HG03139 (cell line): Measurements from ENCODE around the gene SLC29A3.
"Not testable (repeated sequence)": the region's sequence is repeated elsewhere in the genome, so short reads cannot be mapped to it uniquely, and the experiment has no call there.

ENCODE experiments used
- ATAC-seq: cut with Tn5 transposase; IDR thresholded peaks from one replicate; pipeline ENCODE4 v1.9.1; 2021; ENCODE audit not compliant: unreplicated experiment

SLC29A3 gene

GRCh38 chr10:71344154-71344925 is 25.3 kb downstream of the SLC29A3 start:
- ATAC-seq, result no peak

GRCh38 chr10:71344993-71345480 is 26.0 kb downstream of the SLC29A3 start:
- no peak for ATAC-seq

- no peak for ATAC-seq
These were observed 26.6 kb downstream of the SLC29A3 start for GRCh38 chr10:71345694-71346093.

- no peak for ATAC-seq
These were observed 27.7 kb downstream of the SLC29A3 start for GRCh38 chr10:71346731-71347130.

- no peak for ATAC-seq
These were observed 28.7 kb downstream of the SLC29A3 start for GRCh38 chr10:71347587-71348395.

- no peak for ATAC-seq
These were observed 29.8 kb downstream of the SLC29A3 start for GRCh38 chr10:71348850-71349249.

- ATAC-seq, result no peak
These were observed 30.3 kb downstream of the SLC29A3 start for GRCh38 chr10:71349406-71349805.

- no peak for ATAC-seq
These were observed 32.0 kb downstream of the SLC29A3 start for GRCh38 chr10:71351087-71351486.

GRCh38 chr10:71351628-71352319 is 32.7 kb downstream of the SLC29A3 start:
- no peak for ATAC-seq

- no peak for ATAC-seq
These were observed 34.6 kb downstream of the SLC29A3 start for GRCh38 chr10:71353639-71354038.

GRCh38 chr10:71354776-71355175 is 35.7 kb downstream of the SLC29A3 start:
- no peak for ATAC-seq

GRCh38 chr10:71355886-71356285 is 36.8 kb downstream of the SLC29A3 start:
- ATAC-seq, result no peak

- no peak for ATAC-seq
These were observed 38.8 kb downstream of the SLC29A3 start for GRCh38 chr10:71357792-71358265.

- no peak for ATAC-seq
These were observed 39.2 kb downstream of the SLC29A3 start for GRCh38 chr10:71358277-71358676.

- ATAC-seq, result not testable (repeated sequence)
These were observed 39.8 kb downstream of the SLC29A3 start for GRCh38 chr10:71358906-71359305.

GRCh38 chr10:71359364-71360046 is 40.4 kb downstream of the SLC29A3 start:
- ATAC-seq, result no peak

- ATAC-seq, result no peak
These were observed 41.7 kb downstream of the SLC29A3 start for GRCh38 chr10:71360735-71361134.

- no peak for ATAC-seq
These were observed 42.5 kb downstream of the SLC29A3 start for GRCh38 chr10:71361581-71361980.

- ATAC-seq, result no peak
These were observed 43.1 kb downstream of the SLC29A3 start for GRCh38 chr10:71362141-71362540.

GRCh38 chr10:71363936-71364335 is 44.9 kb downstream of the SLC29A3 start:
- no peak for ATAC-seq

GRCh38 chr10:71365366-71365765 is 46.3 kb downstream of the SLC29A3 start:
- no peak for ATAC-seq
